NCI-H446 (cell line): Measurements from ENCODE around the gene CAPN14.

Experiments used
- DNase-seq, 2 experiments: peaks; one replicate each; lab custom pipeline; 2025; lab: John Stamatoyannopoulos, UW

CAPN14 gene, protein sequence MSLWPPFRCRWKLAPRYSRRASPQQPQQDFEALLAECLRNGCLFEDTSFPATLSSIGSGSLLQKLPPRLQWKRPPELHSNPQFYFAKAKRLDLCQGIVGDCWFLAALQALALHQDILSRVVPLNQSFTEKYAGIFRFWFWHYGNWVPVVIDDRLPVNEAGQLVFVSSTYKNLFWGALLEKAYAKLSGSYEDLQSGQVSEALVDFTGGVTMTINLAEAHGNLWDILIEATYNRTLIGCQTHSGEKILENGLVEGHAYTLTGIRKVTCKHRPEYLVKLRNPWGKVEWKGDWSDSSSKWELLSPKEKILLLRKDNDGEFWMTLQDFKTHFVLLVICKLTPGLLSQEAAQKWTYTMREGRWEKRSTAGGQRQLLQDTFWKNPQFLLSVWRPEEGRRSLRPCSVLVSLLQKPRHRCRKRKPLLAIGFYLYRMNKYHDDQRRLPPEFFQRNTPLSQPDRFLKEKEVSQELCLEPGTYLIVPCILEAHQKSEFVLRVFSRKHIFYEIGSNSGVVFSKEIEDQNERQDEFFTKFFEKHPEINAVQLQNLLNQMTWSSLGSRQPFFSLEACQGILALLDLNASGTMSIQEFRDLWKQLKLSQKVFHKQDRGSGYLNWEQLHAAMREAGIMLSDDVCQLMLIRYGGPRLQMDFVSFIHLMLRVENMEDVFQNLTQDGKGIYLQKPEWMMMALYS

DNA sequence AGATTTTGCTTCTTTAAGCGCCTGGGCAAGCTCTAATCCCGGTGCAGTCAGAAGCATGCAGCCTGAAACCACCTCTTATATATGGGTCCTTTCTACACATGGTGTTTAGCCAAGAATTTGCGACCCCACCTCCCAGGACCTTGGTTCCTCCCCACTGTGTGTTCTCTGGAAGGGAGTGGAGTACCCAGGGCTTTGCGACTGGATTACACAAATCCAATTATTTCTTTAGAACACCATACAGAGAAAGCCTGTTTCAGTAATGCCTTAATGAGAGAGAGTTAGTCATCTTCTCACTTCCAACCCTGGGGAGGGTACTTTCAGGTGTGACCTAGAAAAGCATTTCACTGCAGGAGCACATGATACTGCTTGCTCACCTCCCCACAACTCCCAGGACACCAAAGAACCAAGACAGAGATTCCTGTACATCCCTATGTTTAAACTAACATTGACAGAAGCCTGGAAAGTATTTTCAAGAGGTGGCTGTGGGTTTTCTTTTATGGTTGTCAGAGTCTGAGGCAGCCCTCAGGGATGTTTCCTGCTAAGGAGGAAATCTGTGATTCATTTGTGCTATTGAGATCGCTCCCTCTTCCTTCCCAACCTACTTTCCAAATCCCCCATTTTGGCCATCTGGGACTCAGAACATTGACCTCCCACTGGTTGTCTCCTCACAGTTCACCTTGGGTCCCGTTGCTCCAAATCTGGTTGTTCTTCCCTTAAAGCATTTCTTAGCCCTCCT is at the start of gene CAPN14:
Gene CAPN14, minus strand, starts transcription at position 51 of the 736 bp plus-strand sequence. CDS start 12,068 bp downstream, outside the sequence.
- DNase-seq, result no peak

DNA sequence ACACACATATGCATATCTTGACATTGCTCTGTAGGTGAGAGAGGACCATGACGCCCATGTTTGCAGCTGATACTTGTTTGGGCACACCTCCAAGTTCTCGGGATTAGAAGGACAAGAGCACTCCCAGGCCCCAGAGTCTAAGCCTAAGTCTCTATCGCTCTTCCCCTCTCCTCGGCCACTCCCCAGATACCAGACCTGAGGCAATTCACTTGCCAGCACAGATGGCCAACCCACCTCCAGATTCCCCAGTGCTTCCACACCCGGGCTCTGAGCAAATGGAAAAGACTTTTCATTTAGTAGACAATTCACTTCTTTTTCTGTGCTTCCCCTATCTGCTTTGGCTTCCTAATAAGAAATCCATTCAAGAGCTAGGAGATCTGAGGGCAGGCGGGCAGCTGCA is 49.5 kb upstream of the CAPN14 start:
- no peak for DNase-seq

DNA sequence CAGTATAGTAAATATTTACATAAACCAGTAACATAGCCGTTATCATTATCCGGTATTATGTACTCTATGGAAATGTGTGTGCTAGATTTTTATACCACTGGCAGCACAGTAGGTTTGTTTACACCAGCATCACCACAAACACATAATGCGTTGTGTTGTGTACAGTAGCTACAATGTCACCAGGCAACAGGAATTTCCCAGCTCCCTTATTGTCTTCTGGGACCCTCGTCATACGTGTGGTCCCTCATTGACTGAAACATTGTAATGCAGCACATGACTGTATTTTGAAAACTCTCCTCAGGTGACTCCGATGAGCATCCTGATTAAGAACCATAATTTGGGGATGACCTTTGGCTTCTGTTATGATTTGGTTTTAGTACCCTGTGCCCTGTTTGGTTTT is 47.9 kb upstream of the CAPN14 start:
- DNase-seq, result no peak

DNA sequence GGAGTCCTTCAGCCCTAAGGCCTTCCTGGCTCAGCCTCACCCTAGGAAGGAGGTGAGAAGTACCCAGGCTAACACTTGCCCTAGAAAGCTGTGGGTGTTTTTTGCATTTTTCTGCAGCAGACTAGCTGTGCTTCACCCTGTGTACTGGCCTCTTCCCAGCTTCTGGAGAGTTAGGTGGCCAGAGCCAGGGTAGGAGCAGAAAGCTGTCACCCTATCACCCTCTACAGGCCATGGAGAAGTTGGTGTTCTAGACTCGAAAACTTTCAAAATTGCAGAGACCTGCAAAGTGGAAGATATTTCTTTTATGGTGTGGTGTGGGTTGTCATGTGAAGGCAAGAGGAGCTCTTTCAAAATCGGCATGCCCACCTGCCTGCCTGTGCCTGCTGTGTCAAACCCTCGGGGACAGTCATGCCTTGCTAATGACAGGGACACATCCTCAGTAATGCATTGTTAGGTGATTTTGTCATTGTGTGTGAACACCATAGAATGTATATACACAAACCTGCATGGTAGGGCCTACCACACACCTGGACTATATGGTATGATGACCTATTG is 46.4 kb upstream of the CAPN14 start:
- no peak for DNase-seq

DNA sequence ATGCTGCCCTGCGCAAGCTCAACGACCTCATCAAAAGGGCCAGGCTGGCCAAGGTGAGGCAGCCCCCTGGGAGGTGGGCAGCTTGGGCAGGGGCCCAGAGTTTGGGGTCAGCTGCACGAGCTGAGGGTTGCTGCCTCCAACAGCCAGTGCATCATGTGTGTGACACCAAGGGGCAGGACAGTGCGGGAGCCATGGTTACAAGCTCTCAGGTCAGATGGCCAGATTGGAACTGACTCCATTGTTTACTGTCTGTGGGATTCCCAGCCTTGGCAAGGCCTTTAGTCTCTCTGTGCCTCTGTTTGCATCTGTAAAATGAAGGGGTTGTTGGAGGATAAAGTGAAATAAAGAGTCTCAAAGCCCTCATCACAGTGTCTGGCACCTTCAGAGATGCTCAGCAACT is 43.6 kb upstream of the CAPN14 start:
- DNase-seq, result no peak

DNA sequence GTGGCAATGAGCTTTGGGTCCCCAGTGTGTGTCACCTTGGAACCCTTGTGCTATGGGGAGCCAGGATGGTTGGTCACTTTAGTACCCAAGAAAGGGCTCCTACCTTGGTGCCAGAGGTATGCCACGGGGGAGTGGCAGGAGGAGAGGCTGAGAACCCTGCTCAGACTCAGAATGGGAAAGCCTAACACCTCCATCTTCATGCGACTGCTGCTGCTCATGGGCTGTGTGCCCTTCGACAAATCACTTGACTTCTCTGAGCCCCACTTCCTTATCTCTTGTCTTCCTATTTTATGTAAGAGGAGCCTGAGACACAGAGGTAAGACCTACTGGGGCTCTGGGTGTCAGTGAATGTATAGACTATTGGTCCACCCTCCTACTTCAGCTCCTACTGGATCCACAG is 41.8 kb upstream of the CAPN14 start:
- DNase-seq, result no peak

DNA sequence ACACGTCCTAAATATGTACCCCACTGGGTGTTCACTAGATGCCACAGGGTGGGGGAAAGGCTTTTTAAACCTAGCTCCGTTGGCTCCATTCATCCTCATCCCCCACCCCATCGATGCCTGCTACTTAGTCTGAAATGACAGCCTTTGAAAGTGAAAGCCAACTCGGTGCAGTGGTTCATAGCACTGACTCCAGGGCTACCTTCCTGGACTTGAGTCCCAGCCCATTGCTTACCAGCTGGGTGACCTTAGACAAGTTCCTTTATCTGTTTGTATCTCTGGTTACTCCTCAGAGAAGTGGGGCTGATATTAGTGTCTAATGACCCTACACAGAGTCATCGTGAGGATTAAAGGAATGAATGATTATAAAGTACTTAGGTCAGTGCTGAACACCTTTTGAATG is 41.0 kb upstream of the CAPN14 start:
- DNase-seq, result no peak

DNA sequence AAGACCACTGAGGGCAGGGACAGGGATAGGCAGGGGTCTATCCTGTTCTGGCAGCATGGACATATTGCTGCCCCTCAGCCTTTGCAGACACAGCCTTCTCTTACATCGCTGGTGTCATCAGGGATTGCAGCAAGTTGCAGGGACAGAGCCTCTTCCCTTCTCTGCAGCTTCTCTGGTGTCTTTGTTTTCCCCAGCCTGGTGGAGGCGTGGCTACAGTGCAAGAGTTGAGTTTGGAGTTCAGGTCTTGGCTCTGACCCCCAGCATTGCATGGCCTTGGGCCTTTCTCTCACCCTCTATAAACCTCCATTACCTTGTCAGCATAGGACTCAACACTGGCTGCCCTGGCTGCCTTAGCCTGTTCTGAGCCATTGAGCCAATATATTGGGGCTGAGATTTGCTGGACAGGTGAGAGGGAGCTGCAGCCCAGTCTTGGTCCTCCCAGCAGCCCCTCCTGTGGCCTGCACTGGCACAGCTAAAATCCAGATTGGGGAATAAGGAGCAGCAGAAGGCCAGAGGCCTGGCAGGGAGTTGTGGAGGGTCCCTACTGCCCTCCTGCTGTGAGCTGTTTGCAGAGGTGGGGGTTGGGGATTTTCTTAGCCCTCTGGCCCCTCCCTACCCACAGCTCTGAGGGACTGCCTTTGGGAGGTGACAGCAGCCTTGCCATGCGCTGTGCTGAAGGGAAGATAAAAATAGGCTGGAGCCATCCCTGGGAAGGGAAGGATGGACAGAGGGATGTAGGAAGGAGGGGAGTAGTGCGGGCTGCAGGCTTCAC is 39.5 kb upstream of the CAPN14 start:
- no peak for DNase-seq

DNA sequence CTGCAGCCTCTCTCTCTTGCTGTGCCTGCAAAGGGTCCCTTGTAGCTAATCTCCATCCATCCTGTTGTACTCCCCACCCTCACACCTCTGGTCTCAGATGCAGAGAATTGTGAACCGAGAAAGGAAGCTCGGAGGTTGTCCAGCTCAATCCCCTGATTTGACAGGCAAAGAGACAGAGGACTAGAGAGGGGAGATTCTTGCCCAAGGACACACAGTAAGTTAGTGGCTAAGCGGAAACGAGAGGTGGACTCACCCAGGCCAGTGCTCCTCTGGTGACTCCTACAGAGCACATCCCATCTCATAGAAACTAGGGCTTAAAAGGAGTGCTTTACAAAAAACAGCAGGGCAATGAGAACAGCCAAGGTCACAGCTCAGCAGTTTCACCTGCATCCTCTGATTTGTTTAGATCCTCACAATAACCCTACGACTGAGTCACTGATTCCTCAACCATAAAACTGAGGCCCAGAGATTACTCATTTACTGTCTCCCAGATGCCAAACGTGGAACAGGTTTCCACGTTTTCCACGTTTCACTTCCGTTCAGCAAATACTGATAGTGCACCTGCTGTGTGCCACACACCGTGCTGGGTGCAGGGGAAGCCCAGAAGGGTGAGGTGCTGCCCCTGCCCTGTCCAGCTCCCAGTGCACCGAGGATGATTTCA is 38.7 kb upstream of the CAPN14 start:
- DNase-seq, result no peak

DNA sequence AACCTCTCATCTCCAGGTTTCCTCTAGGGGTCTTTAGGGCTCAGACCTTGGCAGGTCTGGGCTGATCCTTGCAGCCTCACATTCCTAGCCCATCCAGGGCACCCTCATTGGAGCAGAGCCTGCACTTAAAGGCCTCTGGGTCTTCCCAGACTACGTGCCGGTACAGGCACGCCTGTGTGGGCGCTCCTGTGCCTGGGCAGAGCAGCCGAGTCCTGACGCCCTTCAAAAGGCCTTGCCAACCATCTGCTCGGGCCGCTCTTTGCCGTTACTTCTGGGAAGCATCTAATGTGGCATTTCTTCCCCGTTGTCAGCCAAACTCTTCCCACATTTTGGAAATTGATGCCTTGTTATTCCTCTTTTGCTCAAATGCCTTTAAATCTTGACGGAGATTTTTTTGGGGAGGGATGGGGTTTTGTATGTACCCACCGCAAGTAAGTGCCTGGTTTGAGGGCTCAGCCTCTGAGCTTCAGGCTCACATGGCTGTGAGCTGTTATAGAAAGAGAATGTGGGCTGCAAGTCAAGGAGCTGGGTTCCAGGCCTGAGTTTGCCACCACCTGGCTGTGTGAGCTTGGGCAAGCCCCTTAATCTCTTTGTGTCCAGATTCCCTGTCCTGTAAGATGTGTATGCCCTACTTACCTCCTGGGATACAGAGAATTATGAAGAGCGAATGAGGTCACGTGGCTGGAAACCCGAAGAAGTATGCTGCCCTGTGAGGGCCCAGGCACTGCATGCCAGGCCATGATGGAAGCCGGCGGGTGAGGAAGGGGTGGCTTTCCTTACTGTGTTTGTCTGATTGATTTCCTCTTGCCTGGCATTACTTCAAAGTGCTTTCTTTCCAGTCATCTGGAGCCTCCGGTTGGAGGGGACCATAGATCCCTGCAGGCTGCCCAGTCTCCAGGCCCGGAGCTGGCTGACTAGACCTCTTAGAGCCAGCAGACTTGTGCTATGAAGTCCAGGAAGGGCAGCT is 37.2 kb upstream of the CAPN14 start:
- DNase-seq, result no peak

DNA sequence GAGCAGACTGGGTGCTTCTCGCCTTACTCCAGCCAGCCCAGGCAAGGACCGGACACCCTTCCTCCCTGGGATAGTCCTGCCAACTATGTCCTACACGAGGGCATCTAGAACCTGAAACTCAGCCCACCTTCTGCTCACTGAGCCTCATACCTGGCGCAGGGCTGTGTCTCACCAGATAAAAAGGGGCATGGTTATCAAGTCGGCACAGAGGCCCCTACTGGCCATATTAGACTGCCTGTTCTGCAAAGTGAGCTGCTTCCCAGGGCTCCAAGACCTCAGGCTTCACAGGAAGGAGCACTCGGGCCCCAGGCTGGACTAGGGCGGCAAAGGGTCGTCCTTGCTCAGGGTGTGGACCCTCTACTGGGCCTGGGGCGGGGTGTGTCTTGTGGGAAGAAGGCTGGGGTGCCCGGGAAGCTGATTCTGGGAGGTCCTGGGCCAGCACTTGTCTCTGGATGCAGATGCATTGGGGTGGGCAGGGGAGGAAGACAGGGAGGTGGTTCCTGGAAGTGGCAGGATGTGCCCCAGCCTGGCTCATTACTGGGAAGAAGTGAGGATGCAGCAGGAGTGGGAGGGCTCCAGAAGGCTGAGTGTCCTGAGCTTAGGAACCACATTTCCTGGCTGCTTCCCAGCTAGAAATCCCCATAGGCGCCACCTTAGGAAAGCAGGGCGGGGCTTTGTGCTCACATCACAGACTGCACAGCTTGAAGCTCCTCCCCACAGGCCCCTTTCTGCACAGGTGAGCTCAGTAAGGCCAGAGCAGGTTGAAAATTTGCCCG is 36.2 kb upstream of the CAPN14 start:
- DNase-seq, result no peak

DNA sequence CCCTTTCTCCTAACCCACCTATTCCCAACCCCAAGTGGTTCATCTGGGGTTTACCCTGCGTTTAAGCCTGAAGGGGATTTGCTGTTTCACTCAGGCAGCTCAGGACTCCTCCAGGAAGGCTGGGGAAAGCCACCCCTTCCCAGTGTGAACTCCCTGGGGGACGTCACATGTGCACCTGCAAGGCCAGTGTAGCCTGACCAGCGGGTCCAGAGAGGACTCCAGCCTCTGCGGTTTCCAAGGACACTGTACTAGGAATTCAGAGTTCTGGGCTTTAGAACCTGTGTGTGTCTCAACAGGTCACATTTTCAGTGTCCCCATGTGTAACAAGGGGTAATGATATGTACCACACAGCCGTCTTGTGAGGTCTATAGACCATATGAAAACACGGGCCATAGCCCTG is 34.5 kb upstream of the CAPN14 start:
- DNase-seq, result no peak

DNA sequence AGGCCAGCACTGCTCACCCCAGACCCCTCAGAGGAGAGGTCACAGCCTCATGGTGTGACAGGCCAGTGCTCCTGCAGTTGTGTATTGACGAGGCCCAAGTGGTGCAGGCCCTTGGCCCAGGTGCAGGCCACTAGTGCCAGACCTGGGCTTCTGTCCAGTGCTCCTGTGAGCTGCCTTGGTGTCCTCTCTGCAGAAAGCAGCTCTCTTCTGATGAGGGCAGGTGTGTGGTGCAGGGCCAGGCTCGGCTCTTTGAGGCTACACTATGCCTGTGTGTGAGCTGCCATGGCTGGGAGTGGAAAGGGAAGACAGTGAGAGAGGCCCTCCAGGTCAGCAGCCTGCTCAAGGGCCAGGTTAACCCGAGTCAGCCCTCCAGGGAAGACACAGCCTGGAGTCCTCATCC is 33.7 kb upstream of the CAPN14 start:
- DNase-seq, result no peak

DNA sequence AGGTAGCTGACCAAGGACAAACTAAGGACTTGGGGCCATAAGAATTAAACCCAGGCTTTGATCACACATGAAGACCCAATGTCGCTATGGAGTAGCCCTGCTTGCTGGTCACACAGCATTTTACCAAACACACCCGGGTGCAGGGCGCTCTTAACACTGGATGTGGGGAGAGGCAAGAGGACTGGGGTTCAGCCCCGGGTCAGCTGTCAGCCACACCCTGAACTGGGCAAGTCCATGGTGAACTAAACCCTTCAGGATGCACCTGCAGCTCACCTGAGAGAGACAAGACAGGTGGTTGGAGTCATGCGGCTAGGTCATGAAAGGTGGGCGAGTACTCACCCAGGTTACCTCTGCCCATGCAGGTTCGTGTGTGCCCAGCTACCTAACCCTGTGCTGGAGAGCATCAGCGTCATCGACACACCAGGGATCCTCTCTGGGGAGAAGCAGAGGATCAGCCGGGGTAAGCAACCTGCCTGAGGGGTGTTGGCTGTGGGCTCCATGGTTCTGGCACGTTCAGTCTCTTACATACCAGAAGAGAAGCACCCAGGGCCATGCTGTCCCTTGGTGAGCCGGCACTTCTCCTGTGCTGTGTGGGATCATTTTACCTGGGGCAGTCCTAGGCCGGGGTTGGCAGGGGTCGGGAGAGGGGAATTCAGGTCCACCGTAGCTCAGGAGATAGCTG is 31.8 kb upstream of the CAPN14 start:
- no peak for DNase-seq

DNA sequence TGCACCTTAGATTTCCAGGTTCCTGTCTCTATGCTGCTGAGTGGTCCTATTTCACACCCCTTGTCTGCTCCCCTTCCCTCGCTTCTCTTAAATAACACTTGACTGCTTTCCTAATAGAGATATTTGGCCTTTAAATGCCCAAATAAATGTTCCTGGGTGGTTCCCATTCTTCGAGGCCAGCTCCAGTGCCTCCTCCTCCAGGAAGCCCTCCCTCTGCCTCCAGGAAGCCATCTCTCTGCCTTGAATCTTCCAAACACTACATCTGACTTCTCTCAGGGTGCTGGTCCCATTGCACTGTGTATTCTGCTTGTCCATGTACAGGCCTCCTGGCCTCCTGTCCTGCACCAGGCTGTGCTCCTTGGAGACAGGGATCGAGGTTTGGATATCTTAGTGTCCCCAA is 30.8 kb upstream of the CAPN14 start:
- no peak for DNase-seq

DNA sequence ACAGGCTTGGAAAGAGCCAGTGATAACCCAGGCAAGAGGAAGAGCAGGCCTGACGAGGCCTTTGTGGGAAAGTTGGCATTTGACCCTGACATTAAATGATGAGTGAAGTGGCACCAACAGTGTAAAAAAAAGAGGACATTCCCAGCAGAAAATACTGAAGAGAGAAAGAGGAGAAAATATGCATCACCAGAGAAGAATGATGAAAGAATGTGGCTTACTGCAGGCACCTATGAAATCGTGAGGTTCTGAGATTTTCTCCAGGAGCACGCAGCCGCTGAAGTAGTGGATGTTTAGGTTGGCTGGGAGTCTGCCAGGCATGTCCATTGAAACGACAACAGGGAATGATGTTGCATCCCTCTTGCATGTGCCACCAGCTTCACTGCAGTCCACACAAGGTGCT is 30.4 kb upstream of the CAPN14 start:
- DNase-seq, result no peak

DNA sequence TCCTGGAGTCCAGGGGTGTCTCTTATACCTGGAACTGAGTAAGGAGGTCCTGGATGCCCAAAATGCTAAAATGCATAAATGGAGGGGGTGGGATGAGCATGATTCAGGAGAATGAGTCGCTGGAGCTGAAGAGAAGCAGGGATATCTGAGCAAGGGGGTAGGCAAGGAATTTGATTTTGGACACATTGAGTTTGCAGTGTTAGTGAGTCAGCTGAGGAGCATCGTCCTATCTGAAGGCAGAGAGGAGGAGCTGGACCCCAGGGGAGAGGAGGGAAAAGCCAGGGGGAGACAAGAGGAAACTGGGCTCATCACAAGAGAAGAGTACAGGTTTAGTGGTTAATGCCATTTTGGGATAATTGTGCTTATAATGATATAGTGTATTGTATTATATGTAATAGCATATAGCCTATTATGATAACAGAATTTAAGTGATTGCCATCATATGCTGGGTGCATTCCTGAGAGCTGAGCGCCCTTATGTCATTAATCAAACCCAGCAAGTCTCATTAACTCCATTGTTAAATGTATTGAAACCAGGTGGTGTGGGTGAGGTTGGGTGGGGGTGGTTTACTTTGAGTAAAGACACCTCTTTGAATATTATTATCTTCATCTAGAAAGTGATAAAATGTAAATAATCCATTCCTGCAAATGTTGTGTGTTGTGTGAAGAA is 29.0 kb upstream of the CAPN14 start:
- DNase-seq, result no peak

DNA sequence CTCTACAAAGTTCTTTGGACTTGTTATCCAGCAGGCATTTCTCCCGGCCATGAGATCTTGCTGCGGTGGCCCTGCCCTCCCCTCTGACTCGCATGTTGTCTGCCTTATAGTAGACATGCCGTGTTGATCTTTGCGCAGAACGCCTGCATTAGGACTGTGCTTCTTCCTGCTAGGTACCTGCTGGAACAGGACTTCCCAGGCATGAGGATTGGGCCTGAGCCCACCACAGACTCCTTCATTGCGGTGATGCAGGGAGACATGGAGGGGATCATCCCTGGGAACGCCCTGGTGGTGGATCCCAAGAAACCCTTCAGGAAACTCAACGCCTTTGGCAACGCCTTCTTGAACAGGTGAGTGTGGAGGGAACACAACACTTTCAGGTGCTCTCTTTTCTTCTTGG is 26.8 kb upstream of the CAPN14 start:
- DNase-seq, result no peak
